Astrocyte (in vitro differentiated cells and primary cell): Measurements from ENCODE around the gene PTK6.

Source experiments
- CTCF ChIP-seq: IDR thresholded peaks from 2 replicates; pipeline ENCODE4 v1.5.1; 2011; ENCODE audit warnings: low read depth, mild to moderate bottlenecking, inconsistent platforms, low read length, moderate library complexity; ENCODE audit not compliant: insufficient read depth
- EZH2 ChIP-seq: IDR thresholded peaks from 2 replicates; pipeline ENCODE4 v1.6.1; 2012; ENCODE audit warnings: mild to moderate bottlenecking, low read length, inconsistent platforms; ENCODE audit not compliant: insufficient read depth

GRCh38 chr20:63574829-63575743 lies 37.9 kb upstream of the PTK6 start:
- TF ChIP-seq CTCF = no peak
- no peak for TF ChIP-seq EZH2
